HG02981 (cell line): Measurements from ENCODE around the gene LRPAP1.
"Not testable (repeated sequence)": the region's sequence is repeated elsewhere in the genome, so short reads cannot be mapped to it uniquely, and the experiment has no call there.

Experiments
- ATAC-seq: cut with Tn5 transposase; IDR thresholded peaks from one replicate; pipeline ENCODE4 v1.9.1; 2021; ENCODE audit warnings: mild to moderate bottlenecking, moderate library complexity; ENCODE audit not compliant: unreplicated experiment

LRPAP1 gene

DNA sequence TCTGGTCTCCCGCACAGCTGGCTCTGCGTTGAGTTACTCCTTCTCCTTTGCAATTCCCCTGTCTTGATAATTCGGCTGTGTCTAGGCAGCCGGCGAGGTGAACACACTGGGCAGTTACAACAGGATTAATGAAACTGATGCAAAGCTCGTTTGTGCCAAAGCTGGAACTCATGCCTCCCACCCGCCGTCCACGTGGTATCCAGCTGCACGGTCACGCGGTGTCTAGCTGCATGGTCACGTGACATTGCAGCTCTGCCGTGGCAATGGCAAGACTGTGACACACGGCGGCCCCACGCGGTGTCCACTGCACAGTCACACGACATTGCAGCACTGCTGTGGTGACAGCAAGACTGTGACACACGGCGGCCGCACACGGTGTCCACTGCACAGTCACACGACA, 31.2 kb upstream of the LRPAP1 start:
- no peak for ATAC-seq

DNA sequence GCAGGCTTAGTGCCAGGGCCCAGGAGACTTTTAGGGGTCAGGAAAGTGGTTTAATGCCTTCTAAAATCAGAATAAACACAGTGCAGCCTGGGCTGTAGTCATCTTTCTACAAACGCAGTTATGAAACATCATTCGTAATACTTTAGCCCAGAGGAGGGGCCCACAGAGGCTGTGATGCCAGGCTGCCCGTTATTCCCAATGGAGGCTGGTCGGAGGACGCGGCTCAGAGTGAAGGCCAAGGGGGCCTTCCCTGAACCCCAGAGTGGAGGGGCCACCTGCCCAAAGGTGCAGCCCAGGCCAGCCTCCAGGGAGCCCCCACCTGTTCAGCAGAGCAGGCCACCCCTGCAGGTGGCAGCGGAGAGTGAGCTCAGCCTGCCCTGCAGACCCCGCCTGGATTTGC, 29.9 kb upstream of the LRPAP1 start:
- not testable (repeated sequence) for ATAC-seq

DNA sequence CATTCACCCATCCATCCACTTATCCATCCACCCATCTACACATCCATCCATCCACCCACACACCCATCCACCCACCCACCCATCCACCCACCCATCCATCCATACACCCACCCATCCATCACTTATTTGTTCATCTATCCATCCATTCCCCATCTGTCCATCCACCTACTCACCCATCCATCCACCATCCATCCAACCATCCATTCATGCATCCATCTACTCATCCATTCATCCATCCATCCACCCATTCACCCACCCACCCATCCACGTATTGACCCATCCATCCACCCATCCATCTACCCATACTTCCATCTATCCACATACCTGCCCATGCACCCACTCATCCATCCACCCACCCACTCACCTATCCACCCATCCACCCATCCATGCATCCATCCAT, 28.2 kb upstream of the LRPAP1 start:
- not testable (repeated sequence) for ATAC-seq

DNA sequence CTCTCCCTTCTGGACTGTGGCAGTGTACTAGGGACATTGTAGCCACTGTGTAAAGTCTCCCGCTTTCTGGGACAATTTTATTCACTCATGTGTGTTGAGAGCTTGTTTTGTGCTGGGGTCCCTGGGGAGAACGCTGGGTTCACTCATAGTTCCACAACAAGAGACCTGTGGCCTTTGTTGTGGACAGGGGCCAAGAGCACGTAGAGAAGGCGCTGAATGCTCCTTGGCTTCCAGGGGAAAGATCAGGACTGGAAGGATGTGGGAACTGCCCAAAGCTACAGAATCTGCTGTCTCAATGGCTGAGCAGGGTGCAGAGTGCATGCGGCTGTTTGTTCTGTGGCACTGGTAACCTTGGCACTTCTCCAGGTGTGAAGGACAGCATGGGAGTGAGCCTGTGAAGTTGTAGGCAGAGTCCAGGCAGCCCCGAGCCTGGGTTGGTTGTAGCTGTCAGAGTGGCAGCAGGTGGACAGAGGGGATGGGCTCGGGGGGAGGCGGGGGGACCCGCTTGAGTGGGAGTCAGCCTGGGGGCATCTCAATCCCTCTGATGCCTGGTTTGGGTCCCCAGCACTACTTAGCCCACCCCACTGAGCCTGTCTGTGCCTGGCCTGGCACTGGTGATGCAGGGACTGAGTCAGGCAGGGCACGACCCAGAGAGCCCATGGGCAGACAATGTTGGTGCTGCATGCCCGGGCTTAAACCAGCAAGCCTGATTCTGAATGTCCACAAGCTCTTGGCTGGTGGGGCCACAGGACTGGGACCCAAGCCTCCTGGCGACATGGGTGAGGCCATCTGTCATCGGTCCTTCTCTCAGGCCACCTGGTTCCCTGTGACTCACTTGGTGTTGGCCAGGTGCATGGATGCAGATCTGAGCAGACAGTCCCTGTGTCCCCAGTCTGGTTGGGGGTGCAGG, 27.4 kb upstream of the LRPAP1 start:
- ATAC-seq: not testable (repeated sequence)

DNA sequence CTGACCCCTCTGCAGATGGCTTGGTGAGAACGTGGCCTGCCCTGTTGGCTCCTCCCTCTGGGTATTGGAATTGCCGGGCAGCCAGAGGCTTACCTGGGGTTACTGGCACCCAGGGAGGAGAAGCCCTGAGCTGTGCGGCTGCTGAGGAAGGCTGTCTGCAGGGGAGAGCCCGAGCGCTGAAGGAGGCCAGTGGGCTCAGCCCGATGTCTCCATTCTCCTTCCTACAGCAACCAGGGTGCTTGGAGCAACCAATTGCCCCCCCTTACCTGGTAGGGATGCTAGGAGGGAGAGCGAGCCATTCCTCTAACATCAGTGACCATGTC, 26.3 kb upstream of the LRPAP1 start:
- ATAC-seq: not testable (repeated sequence)

DNA sequence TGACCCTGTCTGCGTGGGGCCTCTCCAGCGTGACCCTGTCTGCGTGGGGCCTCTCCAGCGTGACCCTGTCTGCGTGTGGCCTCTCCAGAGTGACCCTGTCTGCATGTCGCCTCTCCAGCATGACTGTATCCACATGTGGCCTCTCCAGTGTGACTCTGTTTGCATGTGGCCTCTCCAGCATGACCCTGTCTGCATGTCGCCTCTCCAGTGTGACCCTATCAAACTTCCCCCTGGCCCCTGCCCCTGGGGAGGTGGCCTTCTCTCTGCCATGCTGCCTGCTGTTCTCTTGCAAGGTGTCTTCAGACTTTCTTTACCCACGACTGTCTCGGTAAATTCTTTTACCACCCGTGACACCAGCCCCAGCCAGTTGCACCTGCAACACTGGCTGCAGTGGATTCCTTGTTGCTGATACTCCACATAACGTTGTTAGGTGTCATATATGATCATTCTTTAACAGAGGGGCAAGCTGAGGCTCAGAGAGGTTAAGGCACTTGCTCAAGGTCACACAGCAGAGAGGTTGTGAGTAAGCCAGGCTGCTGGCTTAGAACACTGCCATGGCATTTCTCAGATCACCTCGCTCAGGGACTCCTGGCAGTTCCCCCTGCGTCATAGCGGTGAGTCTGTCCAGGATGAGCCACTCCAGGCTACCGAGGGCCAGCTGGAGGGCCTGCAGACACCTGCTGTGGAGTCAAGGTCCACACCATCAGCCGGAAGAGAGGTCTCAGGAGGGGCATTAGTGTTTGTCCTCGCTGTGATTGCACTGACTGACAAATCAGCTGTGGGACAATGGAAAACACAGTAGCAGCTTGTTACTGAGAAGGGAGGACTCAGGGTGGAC, 25.7 kb upstream of the LRPAP1 start:
- not testable (repeated sequence) for ATAC-seq

DNA sequence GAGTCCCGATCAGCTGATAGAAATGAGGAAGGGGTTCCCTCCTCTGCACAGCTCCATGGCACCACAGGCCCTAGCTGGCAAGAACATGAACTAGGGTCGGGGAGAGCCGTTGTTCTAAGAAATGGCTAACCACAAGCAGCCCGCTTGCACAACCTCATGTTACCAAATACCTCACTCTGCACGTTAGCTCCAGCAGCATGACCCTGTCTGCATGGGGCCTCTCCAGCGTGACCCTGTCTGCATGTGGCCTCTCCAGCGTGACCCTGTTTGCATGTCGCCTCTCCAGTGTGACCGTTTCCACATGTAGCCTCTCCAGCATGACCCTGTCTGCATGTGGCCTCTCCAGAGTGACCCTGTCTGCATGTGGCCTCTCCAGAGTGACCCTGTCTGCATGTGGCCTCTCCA, 24.9 kb upstream of the LRPAP1 start:
- ATAC-seq: not testable (repeated sequence)

DNA sequence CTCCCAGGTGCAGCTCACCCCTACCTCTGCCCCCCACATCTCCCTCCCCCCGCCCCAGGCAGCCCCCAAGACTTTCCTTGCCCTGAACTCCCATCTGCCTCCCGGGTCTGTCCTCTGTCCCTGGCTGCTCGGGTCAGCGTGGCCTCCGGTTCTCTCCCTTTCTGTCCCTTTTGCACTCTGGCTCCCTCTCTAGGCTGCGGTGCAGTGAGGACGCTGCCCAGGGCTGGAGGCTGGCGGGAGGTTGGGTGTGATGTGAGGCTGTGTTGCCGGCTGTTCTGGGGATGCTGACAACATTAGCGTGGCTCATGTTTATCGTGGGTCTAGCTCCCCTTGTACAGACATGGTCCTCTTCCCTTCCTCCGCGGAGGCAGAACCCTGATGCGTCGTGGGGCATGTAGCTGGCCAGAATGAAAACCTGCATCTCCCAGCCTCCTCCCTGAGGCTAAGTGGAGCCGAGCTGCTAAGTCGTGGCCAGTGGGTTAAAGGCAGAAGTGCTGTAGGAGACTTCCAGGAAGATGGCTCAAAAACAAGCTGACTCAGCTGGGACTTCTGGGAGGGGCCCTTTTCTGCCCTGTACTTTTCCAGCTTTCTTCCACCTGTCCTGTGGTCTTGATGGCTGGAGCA, 24.1 kb upstream of the LRPAP1 start:
- not testable (repeated sequence) for ATAC-seq

DNA sequence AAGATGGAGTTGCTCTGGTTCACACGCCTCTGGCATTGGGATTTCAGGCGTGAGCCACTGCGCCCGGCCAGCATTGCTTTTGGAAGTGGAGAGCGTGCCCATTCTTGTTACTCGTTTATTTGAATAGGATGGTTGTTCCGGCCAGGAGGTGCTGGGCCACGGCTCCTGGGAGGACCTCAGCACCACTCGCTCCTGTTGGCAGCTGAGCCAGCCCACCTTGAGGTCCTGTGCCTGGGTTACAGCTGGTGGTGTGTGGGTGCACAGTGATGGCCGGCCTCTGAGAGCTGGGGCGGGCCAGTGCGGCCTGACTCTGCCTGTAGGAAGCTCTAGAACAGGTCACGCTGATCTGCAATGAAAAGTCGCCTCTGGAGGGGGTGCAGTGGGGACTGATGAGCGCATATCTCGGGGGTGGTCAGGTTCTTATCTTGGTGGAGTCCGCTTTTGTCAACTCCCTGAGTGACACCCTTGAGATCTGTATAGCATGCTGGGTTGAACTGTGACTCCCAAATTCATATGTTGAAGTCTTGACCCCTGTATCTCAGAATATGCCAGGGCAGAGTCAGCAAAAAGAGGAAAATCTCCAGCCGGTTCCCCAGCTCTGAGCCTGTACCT, 23.3 kb upstream of the LRPAP1 start:
- ATAC-seq: not testable (repeated sequence)

DNA sequence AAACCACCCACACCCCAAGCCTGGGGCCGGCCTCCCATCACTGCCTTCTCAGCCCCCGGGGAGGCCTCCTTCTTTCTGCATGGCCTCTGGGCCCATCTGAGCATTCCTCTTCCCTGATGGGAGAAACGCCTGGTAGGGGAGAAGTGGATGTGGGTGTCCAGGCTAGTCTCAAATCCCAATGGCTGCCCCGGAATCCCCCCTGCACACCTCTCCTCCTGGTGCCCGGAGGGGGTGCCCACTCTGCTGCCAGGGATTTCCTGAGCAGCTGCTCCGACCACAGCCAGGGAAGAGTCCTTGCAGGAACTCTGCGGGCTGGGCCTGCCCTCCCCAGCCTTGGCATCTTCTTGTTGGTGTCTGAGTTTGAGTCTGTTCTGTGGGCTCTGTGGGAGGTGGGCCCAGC, 19.1 kb upstream of the LRPAP1 start:
- ATAC-seq: not testable (repeated sequence)

DNA sequence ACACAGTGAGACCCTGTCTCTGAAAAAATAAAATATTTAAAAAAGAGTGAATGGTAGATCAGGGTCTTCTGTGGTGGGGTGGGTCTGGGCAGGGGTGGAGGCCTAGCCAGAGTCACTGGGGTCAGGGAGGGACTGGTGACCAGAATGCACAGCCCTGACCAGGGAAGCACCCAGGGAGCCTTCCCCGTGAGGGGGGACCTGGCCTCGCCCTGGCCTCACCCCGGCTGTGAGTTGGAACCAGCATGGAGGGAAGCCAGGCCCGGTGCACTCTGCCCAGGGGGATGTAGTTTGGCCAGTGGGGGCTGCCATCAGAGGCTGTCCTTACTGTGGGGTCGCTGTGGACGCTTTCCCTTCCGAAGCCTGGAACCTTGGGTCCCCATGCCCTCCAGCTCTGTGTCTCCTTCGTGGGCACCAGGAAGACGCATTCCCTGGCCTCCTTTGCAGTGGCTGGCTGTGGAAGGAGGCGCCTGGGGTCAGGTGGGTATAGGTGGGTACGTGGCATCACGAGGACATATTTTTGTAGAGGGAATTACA, 18.6 kb upstream of the LRPAP1 start:
- not testable (repeated sequence) for ATAC-seq

DNA sequence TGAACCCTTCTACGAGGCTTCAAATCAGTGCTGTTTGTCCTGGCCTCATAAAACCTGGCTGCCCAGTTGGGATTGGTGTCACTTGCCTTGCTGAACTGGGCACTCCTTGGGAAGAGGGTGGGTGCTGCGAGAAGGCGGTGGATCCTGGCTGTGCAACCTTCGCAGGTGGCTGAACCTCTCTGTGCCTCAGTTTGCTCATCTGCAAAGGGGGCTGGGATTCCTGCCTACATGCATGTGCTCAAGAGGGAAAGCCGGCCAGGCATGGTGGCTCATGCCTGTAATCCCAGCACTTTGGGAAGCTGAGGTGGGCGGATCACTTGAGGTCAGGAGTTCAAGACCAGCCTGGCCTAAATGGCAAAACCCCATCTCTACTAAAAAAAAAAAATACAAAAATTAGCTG, 17.8 kb upstream of the LRPAP1 start:
- ATAC-seq: not testable (repeated sequence)

DNA sequence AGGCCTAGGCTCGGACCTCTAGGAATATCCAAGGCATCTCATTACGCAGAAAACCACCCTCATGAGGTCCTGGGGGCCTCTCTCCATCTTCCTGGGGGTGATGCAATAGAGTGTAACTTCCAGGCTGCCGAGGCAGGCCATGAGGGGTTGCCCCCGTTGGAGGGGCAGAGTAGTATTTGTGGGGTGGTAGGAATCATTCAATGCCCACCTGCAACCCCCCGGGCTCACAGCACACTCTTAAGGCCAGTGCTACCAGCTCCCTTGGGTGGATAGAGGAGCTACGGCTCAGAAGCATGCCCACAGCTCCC, 17.4 kb upstream of the LRPAP1 start:
- ATAC-seq: not testable (repeated sequence)

DNA sequence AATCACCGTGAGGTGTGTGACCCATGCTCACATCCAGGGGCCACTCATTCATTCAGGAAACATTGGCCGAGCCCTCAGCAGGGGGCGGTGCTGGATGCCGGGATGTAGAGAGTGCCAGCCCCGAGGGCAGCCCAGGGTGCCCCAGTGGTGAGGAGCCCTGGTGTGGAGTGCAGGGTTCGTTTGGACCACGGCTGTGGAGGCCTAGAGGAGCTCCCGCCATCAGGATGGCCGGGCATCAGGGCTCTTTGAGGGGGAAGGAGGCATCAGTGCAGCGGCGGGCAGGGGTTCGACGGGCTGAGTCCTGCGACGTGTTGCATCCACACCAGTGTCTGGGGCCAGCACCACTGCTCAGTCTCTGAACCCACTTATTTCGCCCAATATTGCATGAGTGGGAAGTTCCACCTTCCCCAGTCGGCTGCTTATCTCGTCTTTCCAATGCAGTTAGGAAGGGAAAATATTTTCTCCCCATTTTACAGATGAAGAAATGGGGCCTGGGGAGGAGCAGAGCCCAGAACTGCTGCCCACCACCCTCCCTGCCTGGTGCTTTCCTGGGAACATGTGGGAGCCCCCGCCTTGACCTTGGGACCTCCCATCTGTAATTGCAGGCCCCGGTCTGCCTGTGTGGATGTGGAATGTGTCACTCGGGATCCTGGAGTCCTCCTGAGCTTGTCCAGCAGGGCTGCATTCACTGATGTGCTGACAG, 16.9 kb upstream of the LRPAP1 start:
- not testable (repeated sequence) for ATAC-seq

DNA sequence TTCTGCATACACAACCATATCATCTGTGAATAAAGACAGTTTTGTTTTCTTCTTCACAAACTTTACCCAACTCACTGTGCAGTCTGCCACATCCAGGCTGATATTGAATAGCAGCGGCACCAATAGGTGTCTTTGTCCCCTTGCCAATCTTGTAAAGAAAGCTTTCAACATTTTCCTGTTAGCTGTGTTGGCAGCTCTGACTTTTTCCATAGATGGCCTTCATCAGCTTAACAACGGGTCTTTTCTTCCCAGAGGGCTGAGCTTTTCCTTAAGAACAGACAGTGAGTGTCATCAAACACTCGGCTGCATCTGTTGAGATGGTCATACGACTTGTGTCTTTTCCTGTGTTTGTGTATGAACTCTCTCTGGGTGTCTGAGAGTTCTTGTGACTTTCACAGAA, 14.5 kb upstream of the LRPAP1 start:
- not testable (repeated sequence) for ATAC-seq

DNA sequence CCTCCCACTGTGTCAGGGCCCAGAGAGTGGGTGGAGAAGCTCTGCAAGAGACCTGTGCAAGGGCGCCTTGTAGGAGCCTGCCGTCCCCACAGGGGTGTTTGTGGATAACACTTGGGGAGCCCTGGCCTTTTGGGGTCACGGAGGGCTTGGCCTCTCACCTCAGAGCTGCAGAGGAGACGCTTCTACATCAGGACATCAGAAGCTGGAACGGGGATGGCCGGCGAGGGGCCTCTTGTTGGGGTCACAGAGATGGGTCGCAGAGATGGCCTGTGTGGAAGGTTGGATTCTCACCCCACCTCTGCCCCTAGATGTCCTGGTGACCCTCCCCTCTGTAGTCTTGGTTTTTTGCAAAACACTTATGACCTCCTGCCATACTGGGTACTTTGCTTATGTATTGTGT, 13.1 kb upstream of the LRPAP1 start:
- not testable (repeated sequence) for ATAC-seq

DNA sequence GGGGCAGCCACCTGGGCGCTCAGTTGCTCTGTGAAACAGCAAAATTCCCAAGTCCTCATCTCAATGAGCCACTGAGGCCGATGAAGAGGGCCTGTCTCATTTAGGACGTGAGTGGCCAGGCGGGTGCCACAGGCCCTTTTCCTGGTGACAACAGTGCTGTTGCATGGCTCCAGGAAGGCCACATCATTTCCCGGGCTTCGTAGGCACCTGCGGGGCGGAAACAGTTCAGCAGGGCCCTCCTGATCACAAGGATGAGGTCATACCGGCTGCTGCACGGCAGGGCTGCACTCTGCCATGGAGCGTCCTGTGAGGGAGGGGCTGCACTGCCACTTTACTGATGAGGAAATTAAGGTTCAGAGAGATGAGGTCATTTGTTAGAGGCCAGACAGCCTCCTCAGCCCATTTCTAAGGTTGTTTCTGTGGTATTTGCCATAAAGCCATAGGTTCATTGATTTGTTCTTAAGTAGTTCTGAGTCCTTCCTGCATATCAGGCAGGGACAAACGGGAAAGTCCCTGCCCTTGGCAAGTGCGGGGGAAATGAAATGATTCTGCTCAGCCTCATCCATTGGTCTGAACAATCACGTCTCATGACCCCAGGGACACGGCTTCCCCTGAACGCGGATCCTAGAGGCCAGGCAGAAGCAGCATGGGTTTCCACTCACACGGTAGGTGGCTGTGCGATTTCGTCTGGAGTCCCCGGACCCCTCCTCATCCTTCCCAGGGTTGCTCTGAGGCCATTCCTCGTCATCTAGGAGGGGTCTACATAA, 12.2 kb upstream of the LRPAP1 start:
- not testable (repeated sequence) for ATAC-seq

DNA sequence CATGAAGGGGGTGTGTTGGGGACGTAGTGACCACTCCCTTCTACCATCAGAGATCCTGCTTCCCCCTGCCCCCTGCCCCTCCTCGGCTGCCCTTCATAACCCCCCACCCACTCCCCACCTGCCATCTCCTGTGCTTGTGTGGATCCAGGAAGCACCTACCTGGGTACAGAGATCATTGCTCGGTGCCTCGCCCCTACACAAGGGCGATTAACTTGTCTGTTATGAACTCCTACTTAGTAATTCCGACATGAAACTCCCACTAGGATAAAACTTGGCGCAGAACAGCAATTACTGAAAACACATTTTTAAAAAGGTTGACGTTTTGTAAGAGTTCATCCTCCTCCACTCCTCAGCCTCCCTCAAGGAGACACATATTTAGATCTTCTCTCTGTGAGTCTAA, 11.2 kb upstream of the LRPAP1 start:
- ATAC-seq: not testable (repeated sequence)

DNA sequence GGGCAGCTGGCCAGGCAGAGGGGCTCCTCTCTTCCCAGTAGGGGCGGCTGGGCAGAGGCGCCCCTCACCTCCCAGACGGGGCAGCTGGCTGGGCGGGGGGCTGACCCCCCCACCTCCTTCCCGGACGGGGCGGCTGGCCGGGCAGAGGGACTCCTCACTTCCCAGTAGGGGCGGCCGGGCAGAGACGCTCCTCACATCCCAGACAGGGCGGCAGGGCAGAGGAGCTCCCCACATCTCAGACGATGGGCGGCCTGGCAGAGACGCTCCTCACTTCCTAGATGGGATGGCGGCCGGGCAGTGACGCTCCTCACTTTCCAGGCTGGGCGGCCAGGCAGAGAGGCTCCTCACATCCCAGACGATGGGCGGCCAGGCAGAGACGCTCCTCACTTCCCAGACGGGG, 6.7 kb upstream of the LRPAP1 start:
- ATAC-seq: not testable (repeated sequence)

DNA sequence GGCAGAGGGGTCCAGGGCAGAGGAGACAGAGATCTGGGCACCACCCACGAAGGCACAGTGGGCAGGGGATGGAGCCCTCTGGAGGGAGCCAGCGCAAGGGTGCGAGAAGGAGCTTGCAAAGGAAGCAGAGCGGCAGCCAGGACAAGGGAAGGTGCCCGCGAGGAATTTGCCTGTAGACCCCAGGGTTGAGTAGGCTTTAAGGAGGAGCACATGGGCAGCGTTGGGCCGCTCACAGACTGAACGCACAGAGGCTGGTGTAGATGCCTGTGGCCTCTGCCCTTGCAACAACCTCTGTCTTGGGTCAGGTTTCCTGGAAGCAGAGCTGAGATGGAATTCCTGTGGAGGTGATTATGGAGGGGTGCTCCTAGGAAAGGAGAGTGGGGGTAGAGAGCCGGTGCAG, 3.6 kb upstream of the LRPAP1 start:
- ATAC-seq: not testable (repeated sequence)
